Liver (tissue), 9 donors: ENCODE measurements around the gene KCNC4. TPM values are rescaled to one million over a fixed set of nuclear protein-coding genes. Genes with fewer than 3 reads are reported as not detected.

Experiments
- DNase-seq: peaks from one replicate; pipeline ENCODE4 v3.0.0-alpha.2; 2017; ENCODE audit warnings: low spot score
- H3K27ac ChIP-seq, 2 donors: one replicate each; pipeline ENCODE4 v1.7.0; 2013; ENCODE audit warnings: inconsistent platforms in 2 of 2, low read length in 2 of 2, control low read depth in 1 of 2, low read depth in 1 of 2, mild to moderate bottlenecking in 1 of 2
- H3K27me3 ChIP-seq, 4 donors: one replicate each; pipeline versions ENCODE4 v1.6.1 to v1.7.0; 2013; ENCODE audit warnings: low read length in 3 of 4, inconsistent platforms in 1 of 4, mild to moderate bottlenecking in 1 of 4, moderate library complexity in 1 of 4; ENCODE audit not compliant: control insufficient read depth in 4 of 4, insufficient read depth in 4 of 4
- H3K36me3 ChIP-seq, 4 donors: one replicate each; pipeline versions ENCODE4 v1.6.1 to v1.7.0; 2013; ENCODE audit warnings: low read length in 3 of 4, mild to moderate bottlenecking in 3 of 4, low read depth in 1 of 4, moderate library complexity in 1 of 4; ENCODE audit not compliant: control insufficient read depth in 4 of 4, insufficient read depth in 3 of 4
- H3K4me1 ChIP-seq, 4 donors: one replicate each; pipeline versions ENCODE4 v1.6.1 to v1.7.0; 2013; ENCODE audit warnings: low read length in 3 of 4, mild to moderate bottlenecking in 3 of 4, moderate library complexity in 1 of 4; ENCODE audit not compliant: control insufficient read depth in 4 of 4, insufficient read depth in 4 of 4
- H3K4me3 ChIP-seq, 3 donors: one replicate each; pipeline versions ENCODE4 v1.6.1 to v1.7.0; 2013; ENCODE audit warnings: low read length in 3 of 3, control low read depth in 1 of 3, low read depth in 1 of 3, mild to moderate bottlenecking in 1 of 3
- H3K9ac ChIP-seq, 2 donors: one replicate each; pipeline ENCODE4 v1.7.0; 2013; ENCODE audit warnings: low read length in 2 of 2, mild to moderate bottlenecking in 2 of 2, moderate library complexity in 2 of 2, control low read depth in 1 of 2, low read depth in 1 of 2
- H3K9me3 ChIP-seq, 4 donors: one replicate each; pipeline versions ENCODE4 v1.6.1 to v1.7.0; 2013; ENCODE audit warnings: low read length in 3 of 4; ENCODE audit not compliant: control insufficient read depth in 4 of 4
- ATF3 ChIP-seq: IDR thresholded peaks from 2 replicates; pipeline ENCODE4 v1.6.1; 2016; ENCODE audit warnings: antibody characterized with exemption
- FOXA1 ChIP-seq: IDR thresholded peaks from 2 replicates; pipeline ENCODE4 v1.6.1; 2016; ENCODE audit warnings: antibody characterized with exemption
- FOXA2 ChIP-seq: IDR thresholded peaks from 2 replicates; pipeline ENCODE4 v1.6.1; 2016; ENCODE audit warnings: antibody characterized with exemption
- GABPA ChIP-seq, 2 donors: IDR thresholded peaks in 1 of 2; conservative IDR thresholded peaks in 1 of 2; 2 replicates each; pipeline ENCODE4 v1.6.1; 2016; ENCODE audit warnings: antibody characterized with exemption in 2 of 2, mild to moderate bottlenecking in 1 of 2, moderate library complexity in 1 of 2
- HNF4A ChIP-seq, 2 donors: conservative IDR thresholded peaks; 2 replicates each; pipeline ENCODE4 v1.6.1; 2016; ENCODE audit warnings: antibody characterized with exemption in 2 of 2, mild to moderate bottlenecking in 2 of 2
- HNF4G ChIP-seq: IDR thresholded peaks from 2 replicates; pipeline ENCODE4 v1.6.1; 2016; ENCODE audit warnings: antibody characterized with exemption
- JUND ChIP-seq, 2 donors: IDR thresholded peaks; 2 replicates each; pipeline ENCODE4 v1.6.1; 2016; ENCODE audit warnings: antibody characterized with exemption in 2 of 2
- MAX ChIP-seq: IDR thresholded peaks from 2 replicates; pipeline ENCODE4 v1.6.1; 2016; ENCODE audit warnings: antibody characterized with exemption
- NR2F2 ChIP-seq: IDR thresholded peaks from 2 replicates; pipeline ENCODE4 v1.6.1; 2016; ENCODE audit warnings: antibody characterized with exemption
- RAD21 ChIP-seq, 2 donors: IDR thresholded peaks; 2 replicates each; pipeline ENCODE4 v1.6.1; 2016; ENCODE audit warnings: antibody characterized with exemption in 2 of 2, mild to moderate bottlenecking in 2 of 2
- RXRA ChIP-seq, 2 donors: IDR thresholded peaks; 2 replicates each; pipeline ENCODE4 v1.6.1; 2017 to 2018; ENCODE audit warnings: antibody characterized with exemption in 2 of 2, mild to moderate bottlenecking in 1 of 2
- SP1 ChIP-seq: IDR thresholded peaks from 2 replicates; pipeline ENCODE4 v1.6.1; 2018; ENCODE audit warnings: antibody characterized with exemption, mild to moderate bottlenecking
- TAF1 ChIP-seq: conservative IDR thresholded peaks from 2 replicates; pipeline ENCODE4 v1.6.1; 2016; ENCODE audit warnings: antibody characterized with exemption, mild to moderate bottlenecking
- YY1 ChIP-seq: IDR thresholded peaks from 2 replicates; pipeline ENCODE4 v1.6.1; 2016; ENCODE audit warnings: antibody characterized with exemption, mild to moderate bottlenecking
- WGBS: extraction: QIAGEN DNeasy Blood & Tissue Kit; methylation state at CpG from one replicate; pipeline ENCODE4 v1.1.7; 2013; 5-methylcytosine and 5-hydroxymethylcytosine counted together
- polyA plus RNA-seq, 2 donors: library from polyadenylated mRNA; stranded (reverse) in 1 of 2; unstranded in 1 of 2; fragments of 200-250 nt in 1 of 2; fragments of >200 nt in 1 of 2; fragmentation: Nextera tagmentation in 1 of 2; extraction: Ambion mirVana in 1 of 2; gene quantifications; one replicate each; pipeline versions ENCODE4 v1.2.1 to v1.2.3, GENCODE V29; 2013 to 2015
- total RNA-seq, 2 donors: library from RNA; depleted of rRNA; stranded (reverse); fragments of >200 nt; gene quantifications; one replicate each; pipeline ENCODE4 v1.2.3, GENCODE V29; 2014
- TF ChIP-seq, protein P1 (sequence below): IDR thresholded peaks from 2 replicates; pipeline ENCODE4 v1.6.1; 2016; ENCODE audit warnings: antibody characterized with exemption, mild to moderate bottlenecking
- TF ChIP-seq, protein P2 (sequence below): IDR thresholded peaks from 2 replicates; pipeline ENCODE4 v1.6.1; 2016; ENCODE audit warnings: antibody characterized with exemption
- TF ChIP-seq, protein P3 (sequence below): fragments of 150-350 bp; IDR thresholded peaks from 2 replicates; pipeline ENCODE4 v1.5.1; 2017; ENCODE audit warnings: improper control_type of control experiment, low read depth, low read length; ENCODE audit not compliant: missing input control
- donor health status: healthy.
- donor health status: healthy.
- donor health status: healthy.
- donor health status: healthy.
- donor health status: healthy.

The KCNC4 gene
- total and polyA plus RNA-seq, 4 donors, result 0.46 to 2.5 (median 1.5) TPM

GRCh38 chr1:110189181-110189580 is 20.9 kb upstream of the KCNC4 start:
- Histone ChIP-seq H3K27ac (no peak overlapping the region), H3K36me3 (no peaks in the 10 kb centered on the region), H3K4me3 (no peak overlapping the region), H3K9ac (no peak overlapping the region), H3K9me3 (no peaks in the 10 kb centered on the region), H3K27me3 (peaks cover 0 to 4% (median 0%) of the 10 kb centered on the region in 4 donors), H3K4me1 (peaks cover 0 to 4% (median 3%) of the 10 kb centered on the region in 4 donors)
- 86% methylated on average over 6 of the region's 6 CpGs for WGBS
- TF ChIP-seq HNF4G, result no peak
- no peak for TF ChIP-seq SP1
- TF ChIP-seq RXRA (IDR thresholded peaks at IDR 0.05), result no peak
- no peak for TF ChIP-seq ATF3
- TF ChIP-seq HNF4A (conservative IDR thresholded peaks at IDR 0.05), result no peak
- TF ChIP-seq, protein P1, sequence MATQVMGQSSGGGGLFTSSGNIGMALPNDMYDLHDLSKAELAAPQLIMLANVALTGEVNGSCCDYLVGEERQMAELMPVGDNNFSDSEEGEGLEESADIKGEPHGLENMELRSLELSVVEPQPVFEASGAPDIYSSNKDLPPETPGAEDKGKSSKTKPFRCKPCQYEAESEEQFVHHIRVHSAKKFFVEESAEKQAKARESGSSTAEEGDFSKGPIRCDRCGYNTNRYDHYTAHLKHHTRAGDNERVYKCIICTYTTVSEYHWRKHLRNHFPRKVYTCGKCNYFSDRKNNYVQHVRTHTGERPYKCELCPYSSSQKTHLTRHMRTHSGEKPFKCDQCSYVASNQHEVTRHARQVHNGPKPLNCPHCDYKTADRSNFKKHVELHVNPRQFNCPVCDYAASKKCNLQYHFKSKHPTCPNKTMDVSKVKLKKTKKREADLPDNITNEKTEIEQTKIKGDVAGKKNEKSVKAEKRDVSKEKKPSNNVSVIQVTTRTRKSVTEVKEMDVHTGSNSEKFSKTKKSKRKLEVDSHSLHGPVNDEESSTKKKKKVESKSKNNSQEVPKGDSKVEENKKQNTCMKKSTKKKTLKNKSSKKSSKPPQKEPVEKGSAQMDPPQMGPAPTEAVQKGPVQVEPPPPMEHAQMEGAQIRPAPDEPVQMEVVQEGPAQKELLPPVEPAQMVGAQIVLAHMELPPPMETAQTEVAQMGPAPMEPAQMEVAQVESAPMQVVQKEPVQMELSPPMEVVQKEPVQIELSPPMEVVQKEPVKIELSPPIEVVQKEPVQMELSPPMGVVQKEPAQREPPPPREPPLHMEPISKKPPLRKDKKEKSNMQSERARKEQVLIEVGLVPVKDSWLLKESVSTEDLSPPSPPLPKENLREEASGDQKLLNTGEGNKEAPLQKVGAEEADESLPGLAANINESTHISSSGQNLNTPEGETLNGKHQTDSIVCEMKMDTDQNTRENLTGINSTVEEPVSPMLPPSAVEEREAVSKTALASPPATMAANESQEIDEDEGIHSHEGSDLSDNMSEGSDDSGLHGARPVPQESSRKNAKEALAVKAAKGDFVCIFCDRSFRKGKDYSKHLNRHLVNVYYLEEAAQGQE, result no peak
- no peak for TF ChIP-seq FOXA1
- no peak for TF ChIP-seq YY1
- TF ChIP-seq, protein P2, sequence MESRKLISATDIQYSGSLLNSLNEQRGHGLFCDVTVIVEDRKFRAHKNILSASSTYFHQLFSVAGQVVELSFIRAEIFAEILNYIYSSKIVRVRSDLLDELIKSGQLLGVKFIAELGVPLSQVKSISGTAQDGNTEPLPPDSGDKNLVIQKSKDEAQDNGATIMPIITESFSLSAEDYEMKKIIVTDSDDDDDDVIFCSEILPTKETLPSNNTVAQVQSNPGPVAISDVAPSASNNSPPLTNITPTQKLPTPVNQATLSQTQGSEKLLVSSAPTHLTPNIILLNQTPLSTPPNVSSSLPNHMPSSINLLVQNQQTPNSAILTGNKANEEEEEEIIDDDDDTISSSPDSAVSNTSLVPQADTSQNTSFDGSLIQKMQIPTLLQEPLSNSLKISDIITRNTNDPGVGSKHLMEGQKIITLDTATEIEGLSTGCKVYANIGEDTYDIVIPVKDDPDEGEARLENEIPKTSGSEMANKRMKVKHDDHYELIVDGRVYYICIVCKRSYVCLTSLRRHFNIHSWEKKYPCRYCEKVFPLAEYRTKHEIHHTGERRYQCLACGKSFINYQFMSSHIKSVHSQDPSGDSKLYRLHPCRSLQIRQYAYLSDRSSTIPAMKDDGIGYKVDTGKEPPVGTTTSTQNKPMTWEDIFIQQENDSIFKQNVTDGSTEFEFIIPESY, result no peak
- no peak for TF ChIP-seq NR2F2
- no peak for TF ChIP-seq GABPA (IDR thresholded peaks at IDR 0.05 in 1 of 2, conservative IDR thresholded peaks at IDR 0.05 in 1 of 2)
- TF ChIP-seq TAF1, result no peak
- TF ChIP-seq JUND (IDR thresholded peaks at IDR 0.05), result no peak
- no peak for TF ChIP-seq FOXA2
- TF ChIP-seq, protein P3, sequence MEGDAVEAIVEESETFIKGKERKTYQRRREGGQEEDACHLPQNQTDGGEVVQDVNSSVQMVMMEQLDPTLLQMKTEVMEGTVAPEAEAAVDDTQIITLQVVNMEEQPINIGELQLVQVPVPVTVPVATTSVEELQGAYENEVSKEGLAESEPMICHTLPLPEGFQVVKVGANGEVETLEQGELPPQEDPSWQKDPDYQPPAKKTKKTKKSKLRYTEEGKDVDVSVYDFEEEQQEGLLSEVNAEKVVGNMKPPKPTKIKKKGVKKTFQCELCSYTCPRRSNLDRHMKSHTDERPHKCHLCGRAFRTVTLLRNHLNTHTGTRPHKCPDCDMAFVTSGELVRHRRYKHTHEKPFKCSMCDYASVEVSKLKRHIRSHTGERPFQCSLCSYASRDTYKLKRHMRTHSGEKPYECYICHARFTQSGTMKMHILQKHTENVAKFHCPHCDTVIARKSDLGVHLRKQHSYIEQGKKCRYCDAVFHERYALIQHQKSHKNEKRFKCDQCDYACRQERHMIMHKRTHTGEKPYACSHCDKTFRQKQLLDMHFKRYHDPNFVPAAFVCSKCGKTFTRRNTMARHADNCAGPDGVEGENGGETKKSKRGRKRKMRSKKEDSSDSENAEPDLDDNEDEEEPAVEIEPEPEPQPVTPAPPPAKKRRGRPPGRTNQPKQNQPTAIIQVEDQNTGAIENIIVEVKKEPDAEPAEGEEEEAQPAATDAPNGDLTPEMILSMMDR, result no peak
- TF ChIP-seq MAX, result no peak
- TF ChIP-seq RAD21 (IDR thresholded peaks at IDR 0.05), result no peak
- DNase-seq, result no peak
